Endothelial cell of umbilical vein (primary cell): ENCODE results near the gene EMD. TPM values are rescaled to one million over a fixed set of nuclear protein-coding genes. Genes with fewer than 3 reads are reported as not detected.

Experiments
- BruUV-seq: library from RNA; stranded (reverse); fragments of 400-500 nt; replicated peaks from 2 replicates; lab custom pipeline; 2021; lab: Mats Ljungman, UMichigan
- CTCF ChIA-PET: fragments of 300-600, 350-600 bp; sonication (Branson Sonifier 250); formaldehyde crosslinking; loops from one replicate; lab custom pipeline; 2021; ENCODE audit warnings: antibody characterized with exemption, inconsistent platforms; lab: Charles Lee
- POLR2A ChIA-PET: fragments of 300-600, 350-600 bp; sonication (Branson Sonifier 250); formaldehyde crosslinking; loops from one replicate; lab custom pipeline; 2021; ENCODE audit warnings: antibody characterized with exemption, inconsistent platforms; lab: Charles Lee
- DNase-seq: peaks from one replicate; pipeline ENCODE4 v3.0.0-alpha.2; 2011; ENCODE audit warnings: low read depth, low spot score
- FAIRE-seq: peaks from 2 replicates; lab custom pipeline; 2011; peaks lifted over from hg19 to GRCh38; lab: Jason Lieb, UNC
- H2AFZ ChIP-seq: 2 replicates; pipeline ENCODE4 v1.6.0; 2012; ENCODE audit warnings: low read depth, low read length, control low read depth, inconsistent platforms
- H3K27ac ChIP-seq: 2 replicates; pipeline ENCODE4 v1.5.1; 2011; ENCODE audit warnings: low read depth, mild to moderate bottlenecking, control low read depth, low read length, moderate library complexity; ENCODE audit not compliant: insufficient read depth
- H3K27me3 ChIP-seq, 2 experiments: 2 replicates each; pipeline versions ENCODE4 v1.6.0 to v1.6.1; 2011; ENCODE audit warnings: low read length in 2 of 2, mixed read lengths in 1 of 2; ENCODE audit not compliant: control insufficient read depth in 2 of 2, insufficient read depth in 2 of 2
- H3K36me3 ChIP-seq, 2 experiments: 2 replicates in 1 of 2; 3 replicates in 1 of 2; pipeline ENCODE4 v1.5.1; 2011; ENCODE audit warnings: low read length in 2 of 2, mild to moderate bottlenecking in 1 of 2, moderate library complexity in 1 of 2; ENCODE audit not compliant: control insufficient read depth in 2 of 2, insufficient read depth in 2 of 2; ENCODE audit errors: extremely low read depth in 1 of 2
- H3K4me1 ChIP-seq: 3 replicates; pipeline ENCODE4 v1.5.1; 2011; ENCODE audit warnings: mild to moderate bottlenecking, low read length; ENCODE audit not compliant: control insufficient read depth, insufficient read depth; ENCODE audit errors: extremely low read depth
- H3K4me2 ChIP-seq: 2 replicates; pipeline ENCODE4 v1.6.1; 2011; ENCODE audit warnings: low read length, control low read depth, mixed read lengths; ENCODE audit not compliant: insufficient read depth
- H3K4me3 ChIP-seq, 3 experiments: fragments of 200-600 bp in 1 of 3; sonication (generic), shearing (Covaris generic) in 1 of 3; replicated peaks in 1 of 3; 2 replicates each; pipeline ENCODE4 v1.5.1; 2011 to 2016; ENCODE audit warnings: control low read depth in 3 of 3, low read length in 3 of 3, mild to moderate bottlenecking in 2 of 3, inconsistent platforms in 1 of 3, low read depth in 1 of 3, moderate library complexity in 1 of 3; ENCODE audit not compliant: insufficient read depth in 1 of 3
- H3K79me2 ChIP-seq: 2 replicates; pipeline ENCODE4 v1.6.0; 2012; ENCODE audit warnings: low read length, inconsistent platforms; ENCODE audit not compliant: control insufficient read depth, insufficient read depth
- H3K9ac ChIP-seq: replicated peaks from 2 replicates; pipeline ENCODE3; 2011; ENCODE audit warnings: low read length, control low read depth; ENCODE audit not compliant: insufficient read depth; ENCODE audit errors: extremely low read depth
- H3K9me1 ChIP-seq: replicated peaks from 3 replicates; pipeline ENCODE4 v1.6.0; 2011; ENCODE audit warnings: mild to moderate bottlenecking, low read length; ENCODE audit not compliant: control insufficient read depth, insufficient read depth; ENCODE audit errors: extremely low read depth
- H3K9me3 ChIP-seq: replicated peaks from 2 replicates; pipeline ENCODE4 v1.5.1; 2012; ENCODE audit warnings: low read length, inconsistent platforms; ENCODE audit not compliant: control insufficient read depth, insufficient read depth
- H4K20me1 ChIP-seq: replicated peaks from 2 replicates; pipeline ENCODE3; 2011; ENCODE audit warnings: mild to moderate bottlenecking, low read length; ENCODE audit not compliant: control insufficient read depth, insufficient read depth; ENCODE audit errors: extremely low read depth
- CTCF ChIP-seq, 2 donors: IDR thresholded peaks; 1 replicate in 1 of 2; 2 replicates in 1 of 2; pipeline ENCODE4 v1.5.1; 2011; ENCODE audit warnings: low read length in 2 of 2, mild to moderate bottlenecking in 2 of 2, moderate library complexity in 2 of 2, control low read depth in 1 of 2, inconsistent platforms in 1 of 2, low read depth in 1 of 2; ENCODE audit not compliant: insufficient read depth in 1 of 2; ENCODE audit errors: extremely low read depth in 1 of 2
- EZH2 ChIP-seq: IDR thresholded peaks from 2 replicates; pipeline ENCODE4 v1.6.1; 2012; ENCODE audit warnings: borderline replicate concordance, low read depth, mild to moderate bottlenecking, moderate library complexity, low read length, inconsistent platforms; ENCODE audit not compliant: severe bottlenecking
- FOS ChIP-seq: IDR thresholded peaks from 2 replicates; pipeline ENCODE4 v1.6.1; 2011; ENCODE audit warnings: mild to moderate bottlenecking, low read length, moderate library complexity, borderline replicate concordance; ENCODE audit not compliant: insufficient read depth
- GATA2 ChIP-seq: IDR thresholded peaks from 2 replicates; pipeline ENCODE4 v1.7.0; 2011; ENCODE audit warnings: low read depth, mild to moderate bottlenecking, moderate library complexity, mixed read lengths, low read length; ENCODE audit not compliant: insufficient read length, insufficient read depth
- JUN ChIP-seq: IDR thresholded peaks from 2 replicates; pipeline ENCODE4 v1.6.1; 2011; ENCODE audit warnings: borderline replicate concordance, low read depth; ENCODE audit not compliant: insufficient read length, insufficient read depth
- MAX ChIP-seq: IDR thresholded peaks from 2 replicates; pipeline ENCODE4 v1.6.1; 2011; ENCODE audit not compliant: insufficient read depth, insufficient read length
- MYC ChIP-seq: IDR thresholded peaks from one replicate; pipeline ENCODE4 v1.6.1; 2011; ENCODE audit warnings: mild to moderate bottlenecking, low read depth, low read length
- POLR2A ChIP-seq: IDR thresholded peaks from 2 replicates; pipeline ENCODE4 v1.6.1; 2012; ENCODE audit warnings: low read depth, mild to moderate bottlenecking, control low read depth, low read length
- POLR2AphosphoS5 ChIP-seq: IDR thresholded peaks from 2 replicates; pipeline ENCODE4 v1.6.1; 2012; ENCODE audit warnings: low read depth, mild to moderate bottlenecking, control low read depth, low read length, moderate library complexity; ENCODE audit not compliant: insufficient read depth
- dilution Hi-C: fragments of 300-500 bp; cut with MboI; formaldehyde crosslinking; loops from one replicate; pipeline ENCODE4 v1.15.0; 2019; ENCODE audit warnings: low sequenced_read_pairs; ENCODE audit not compliant: extremely low pct_ligation_motif_present
- intact Hi-C: fragments of 100-400 bp; cut with micrococcal nuclease; formaldehyde crosslinking; loops from one replicate; pipeline ENCODE4 v1.10.0; 2022
- polyA plus RNA-seq, 4 experiments: library from polyadenylated mRNA; depleted of rRNA in 3 of 4; stranded (reverse) in 3 of 4; unstranded in 1 of 4; fragments of >200 nt; gene quantifications; 2 replicates each; pipeline versions ENCODE4 v1.2.1 to v1.2.3, GENCODE V29; 2011 to 2012; ENCODE audit warnings: missing spikeins in 1 of 4
- total RNA-seq: library from RNA; stranded (reverse); gene quantifications from 2 replicates; pipeline ENCODE4 v1.2.3, GENCODE V29; 2021

Gene EMD
- total and polyA plus RNA-seq, 2 donors (not counting 3 experiments of a cell fraction or from before 2014, with no cell fraction given), result 50.6 to 76.8 TPM

- no peak for DNase-seq
- intact Hi-C loops, result no loop called here
- Histone ChIP-seq H3K4me1 (no peaks in the 10 kb centered on the region), H3K4me2 (no peak overlapping the region), H3K79me2 (peaks cover 74% of the 10 kb centered on the region), H3K27me3 (no peaks in the 10 kb centered on the region), H3K9me3 (no peaks in the 10 kb centered on the region), H4K20me1 (no peaks in the 10 kb centered on the region), H3K4me3 (no peak overlapping the region), H3K36me3 (peaks cover 15 to 90% of the 10 kb centered on the region in 2 experiments), H3K9me1 (no peaks in the 10 kb centered on the region), H3K27ac (no peak overlapping the region), H3K9ac (no peak overlapping the region), H2AFZ (no peak overlapping the region)
- TF ChIP-seq JUN (no peak), POLR2A (no peak), EZH2 (no peak), CTCF (IDR thresholded peaks at IDR 0.05; ENCODE audit: extremely low read depth in 1 of 2, insufficient read depth in 1 of 2, low read depth in 1 of 2, low read length in 2 of 2) (no peak), FOS (no peak), MAX (no peak), MYC (no peak), GATA2 (no peak), POLR2AphosphoS5 (no peak)
- BruUV-seq, result TSS peak; percentile 34
- FAIRE-seq, result no peak
- POLR2A ChIA-PET, result no interaction called here
- dilution Hi-C loops, result no loop called here
- CTCF ChIA-PET, result no interaction called here
Measured at GRCh38 chrX:154359362-154360154, 19.5 kb upstream of the EMD start.
